Stimulated activated effector memory CD8-positive, alpha-beta T cell treated with anti-CD3 and anti-CD28 coated beads, Interleukin-12 subunit alpha, Interleukin-12 subunit beta, amount 100 ng/mL, for 72 hours (primary cell): ENCODE results near the gene GMPS.
"Not testable (repeated sequence)": the region's sequence is repeated elsewhere in the genome, so short reads cannot be mapped to it uniquely, and the experiment has no call there.

Experiments used
- ATAC-seq: fragments of 150-1000 bp; cut with Tn5 transposase; 2 replicates; pipeline ENCODE4 v1.10.0; 2021
- DNase-seq, 2 donors: peaks; one replicate each; pipeline ENCODE4 v3.0.0; 2021 to 2022; ENCODE audit warnings: low spot score in 2 of 2
- H3K27ac Mint-ChIP-seq: one replicate; pipeline ENCODE4 v1.8.0; 2022; ENCODE audit warnings: mild to moderate bottlenecking, mixed read lengths
- H3K36me3 Mint-ChIP-seq: one replicate; pipeline ENCODE4 v1.8.0; 2022; ENCODE audit warnings: mild to moderate bottlenecking, mixed read lengths
- H3K4me1 Mint-ChIP-seq: one replicate; pipeline ENCODE4 v1.8.0; 2022; ENCODE audit warnings: mixed read lengths
- H3K4me3 Mint-ChIP-seq: one replicate; pipeline ENCODE4 v1.8.0; 2022; ENCODE audit warnings: mild to moderate bottlenecking, mixed read lengths
- H3K9me3 Mint-ChIP-seq: one replicate; pipeline ENCODE4 v1.8.0; 2022; ENCODE audit warnings: mixed read lengths

The GMPS gene

GRCh38 chr3:155862290-155862982 is 8.0 kb upstream of the GMPS start:
- H3K36me3 Mint-ChIP-seq, H3K9me3 Mint-ChIP-seq: not testable (repeated sequence)
- peaks cover 16% of the 10 kb centered on the region for H3K4me1 Mint-ChIP-seq
- H3K27ac Mint-ChIP-seq: peak overlapping the region; percentile 88
- ATAC-seq: peak; percentile 94
- peak; percentile 25 to 70 for DNase-seq
- peak overlapping the region; percentile 38 for H3K4me3 Mint-ChIP-seq

- Mint-ChIP-seq H3K4me3 (peak overlapping the region; percentile 38), H3K27ac (peak overlapping the region; percentile 88), H3K4me1 (peaks cover 16% of the 10 kb centered on the region), H3K36me3 (peaks cover 7% of the 10 kb centered on the region), H3K9me3 (peaks cover 3% of the 10 kb centered on the region)
- peak; percentile 3 for ATAC-seq
- DNase-seq: no peak
These were observed 7.2 kb upstream of the GMPS start for GRCh38 chr3:155863072-155863784.

- Mint-ChIP-seq H3K4me3 (peak overlapping the region; percentile 92), H3K36me3 (peaks cover 18% of the 10 kb centered on the region)
These were observed 759 bp upstream of the GMPS start for GRCh38 chr3:155869691-155870090.

GRCh38 chr3:155870945-155871745 is 695 bp downstream of the GMPS start:
- peak; percentile 39 to 76 for DNase-seq
- no peaks in the 10 kb centered on the region for H3K9me3 Mint-ChIP-seq

More at GRCh38 chr3:155869691-155870090, 759 bp upstream of the GMPS start:
- ATAC-seq (no peak), DNase-seq (no peak)
- no peaks in the 10 kb centered on the region for H3K4me1 Mint-ChIP-seq
- no peaks in the 10 kb centered on the region for H3K9me3 Mint-ChIP-seq
- H3K27ac Mint-ChIP-seq: peak overlapping the region; percentile 93

GRCh38 chr3:155871746-155872158 is 1.3 kb downstream of the GMPS start:
- peaks cover 14% of the 10 kb centered on the region for H3K4me1 Mint-ChIP-seq
- H3K9me3 Mint-ChIP-seq: no peaks in the 10 kb centered on the region
- peak overlapping the region; percentile 92 for H3K4me3 Mint-ChIP-seq
- H3K36me3 Mint-ChIP-seq: peaks cover 23% of the 10 kb centered on the region
- peak overlapping the region; percentile 92 for H3K27ac Mint-ChIP-seq
- DNase-seq (no peak), ATAC-seq (no peak)

More at GRCh38 chr3:155870945-155871745, 695 bp downstream of the GMPS start:
- H3K36me3 Mint-ChIP-seq: peaks cover 23% of the 10 kb centered on the region
- peak overlapping the region; percentile 92 for H3K4me3 Mint-ChIP-seq
- H3K27ac Mint-ChIP-seq: peak overlapping the region; percentile 93
- peaks cover 12% of the 10 kb centered on the region for H3K4me1 Mint-ChIP-seq
- peak; percentile 41 for ATAC-seq

GRCh38 chr3:155872904-155873646 is 2.6 kb downstream of the GMPS start:
- Mint-ChIP-seq H3K9me3 (no peaks in the 10 kb centered on the region), H3K36me3 (peaks cover 23% of the 10 kb centered on the region), H3K4me1 (peaks cover 25% of the 10 kb centered on the region), H3K27ac (no peak overlapping the region), H3K4me3 (peak overlapping the region; percentile 92)
- ATAC-seq (no peak), DNase-seq (no peak)

GRCh38 chr3:155876037-155876436 is 5.6 kb downstream of the GMPS start:
- H3K4me1 Mint-ChIP-seq: peaks cover 47% of the 10 kb centered on the region
- H3K36me3 Mint-ChIP-seq: peaks cover 23% of the 10 kb centered on the region
- no peak for ATAC-seq
- H3K4me3 Mint-ChIP-seq: no peak overlapping the region
- DNase-seq: no peak
- H3K9me3 Mint-ChIP-seq: no peaks in the 10 kb centered on the region
- no peak overlapping the region for H3K27ac Mint-ChIP-seq

- ATAC-seq (no peak), DNase-seq (no peak)
- H3K4me1 Mint-ChIP-seq: peaks cover 47% of the 10 kb centered on the region
- H3K27ac Mint-ChIP-seq: no peak overlapping the region
- peaks cover 23% of the 10 kb centered on the region for H3K36me3 Mint-ChIP-seq
- no peaks in the 10 kb centered on the region for H3K9me3 Mint-ChIP-seq
- no peak overlapping the region for H3K4me3 Mint-ChIP-seq
These were observed 6.1 kb downstream of the GMPS start for GRCh38 chr3:155876503-155876902.

- Mint-ChIP-seq H3K9me3 (no peaks in the 10 kb centered on the region), H3K36me3 (peaks cover 2% of the 10 kb centered on the region), H3K4me3 (no peak overlapping the region), H3K4me1 (peaks cover 57% of the 10 kb centered on the region), H3K27ac (no peak overlapping the region)
- ATAC-seq (peak; percentile 39), DNase-seq (no peak)
These were observed 9.8 kb downstream of the GMPS start for GRCh38 chr3:155880286-155880685.

GRCh38 chr3:155884292-155884691 is 13.8 kb downstream of the GMPS start:
- H3K9me3 Mint-ChIP-seq: no peaks in the 10 kb centered on the region
- H3K4me1 Mint-ChIP-seq: peaks cover 45% of the 10 kb centered on the region
- DNase-seq: no peak
- no peak for ATAC-seq
- H3K36me3 Mint-ChIP-seq: no peaks in the 10 kb centered on the region
- H3K4me3 Mint-ChIP-seq: no peak overlapping the region
- H3K27ac Mint-ChIP-seq: no peak overlapping the region

- DNase-seq: no peak
- Mint-ChIP-seq H3K27ac (no peak overlapping the region), H3K9me3 (no peaks in the 10 kb centered on the region), H3K36me3 (no peaks in the 10 kb centered on the region), H3K4me3 (no peak overlapping the region), H3K4me1 (peaks cover 39% of the 10 kb centered on the region)
- no peak for ATAC-seq
These were observed 14.8 kb downstream of the GMPS start for GRCh38 chr3:155885292-155885691.

- DNase-seq, H3K9me3 Mint-ChIP-seq, H3K27ac Mint-ChIP-seq, ATAC-seq, H3K4me3 Mint-ChIP-seq, H3K36me3 Mint-ChIP-seq: not testable (repeated sequence)
- H3K4me1 Mint-ChIP-seq: peaks cover 40% of the 10 kb centered on the region
These were observed 15.9 kb downstream of the GMPS start for GRCh38 chr3:155886348-155886747.

- Mint-ChIP-seq H3K4me3 (no peak overlapping the region), H3K4me1 (peaks cover 36% of the 10 kb centered on the region), H3K36me3 (no peaks in the 10 kb centered on the region), H3K9me3 (no peaks in the 10 kb centered on the region), H3K27ac (no peak overlapping the region)
- DNase-seq: no peak
- no peak for ATAC-seq
These were observed 16.5 kb downstream of the GMPS start for GRCh38 chr3:155886915-155887314.

- no peak for DNase-seq
- Mint-ChIP-seq H3K9me3 (no peaks in the 10 kb centered on the region), H3K4me3 (no peak overlapping the region), H3K4me1 (peaks cover 33% of the 10 kb centered on the region), H3K36me3 (peaks cover 19% of the 10 kb centered on the region), H3K27ac (no peak overlapping the region)
- ATAC-seq: no peak
These were observed 18.8 kb downstream of the GMPS start for GRCh38 chr3:155889212-155889611.

- Mint-ChIP-seq H3K36me3 (peaks cover 26% of the 10 kb centered on the region), H3K9me3 (no peaks in the 10 kb centered on the region), H3K4me3 (no peak overlapping the region), H3K27ac (no peak overlapping the region), H3K4me1 (peaks cover 27% of the 10 kb centered on the region)
- no peak for ATAC-seq
- DNase-seq: no peak
These were observed 19.5 kb downstream of the GMPS start for GRCh38 chr3:155889952-155890351.
